ENCODE data around the gene FANCM. TPM values are rescaled to one million over a fixed set of nuclear protein-coding genes. Genes with fewer than 3 reads are reported as not detected.
A peak's percentile ranks its signal among the peaks of the same experiment; 100 is the strongest.
"Not testable (repeated sequence)": the region's sequence is repeated elsewhere in the genome, so short reads cannot be mapped to it uniquely, and the experiment has no call there.

FANCM gene
- total RNA-seq, 1 donor from 2014 or later: 4.2 TPM

DNA sequence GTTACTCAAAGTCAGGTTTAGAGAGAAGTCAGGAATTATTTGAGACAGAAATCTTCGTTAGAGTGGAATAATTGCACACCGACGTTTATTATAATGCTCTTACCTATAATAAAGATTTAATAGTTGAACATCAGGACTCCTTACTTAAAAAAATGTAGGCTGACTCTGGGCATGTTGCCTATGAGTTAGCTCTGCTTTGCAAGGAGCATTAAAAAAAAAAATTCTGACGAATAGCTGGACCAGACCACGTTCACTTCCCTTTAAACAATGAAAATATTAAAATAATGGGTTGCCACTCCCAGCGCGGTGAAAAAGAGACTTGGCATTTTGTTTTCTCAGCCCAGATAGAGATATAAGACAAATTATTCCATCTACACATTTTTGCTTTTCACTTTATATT is 574 bp upstream of the FANCM start:
- no peaks in the 10 kb centered on the region for H4K20me1 ChIP-seq (ENCODE audit: insufficient read depth, low read length)
- H3K27ac ChIP-seq (ENCODE audit: low read depth, low read length): peak overlapping the region; percentile 66
- peak overlapping the region; percentile 85 for H3K4me2 ChIP-seq (ENCODE audit: low read length)
- peak overlapping the region; percentile 23 for H2AFZ ChIP-seq (ENCODE audit: low read depth, low read length)
- TF ChIP-seq CTCF (IDR thresholded peaks at IDR 0.05; ENCODE audit: insufficient read depth, low read depth, low read length): no peak
- TF ChIP-seq EZH2 (IDR thresholded peaks at IDR 0.05; ENCODE audit: insufficient read depth, low read length): no peak
- Mint-ChIP-seq H3K4me1 (ENCODE audit: low read depth, unreplicated experiment) (peaks cover 16% of the 10 kb centered on the region), H3K27me3 (ENCODE audit: low read depth, unreplicated experiment) (no peaks in the 10 kb centered on the region), H3K36me3 (ENCODE audit: low read depth, unreplicated experiment) (no peaks in the 10 kb centered on the region), H3K4me3 (ENCODE audit: unreplicated experiment) (peak overlapping the region; percentile 98), H3K9me3 (ENCODE audit: unreplicated experiment) (no peaks in the 10 kb centered on the region), H3K27ac (ENCODE audit: unreplicated experiment) (peak overlapping the region; percentile 92)
- H3K36me3 ChIP-seq (ENCODE audit: insufficient read depth, low read length): no peaks in the 10 kb centered on the region
- peaks cover 16% of the 10 kb centered on the region for H3K4me1 ChIP-seq (ENCODE audit: insufficient read depth, low read length)
- FAIRE-seq (no peak), DNase-seq (ENCODE audit: low read depth) (peak; percentile 44)
- H3K9me3 ChIP-seq (ENCODE audit: insufficient read depth, low read depth, low read length): no peaks in the 10 kb centered on the region
- H3K27me3 ChIP-seq (ENCODE audit: insufficient read depth, low read length): no peaks in the 10 kb centered on the region
- H3K9ac ChIP-seq (ENCODE audit: low read length): peak overlapping the region; percentile 94
- H3K79me2 ChIP-seq (ENCODE audit: insufficient read depth, low read length): peaks cover 80% of the 10 kb centered on the region
- peak overlapping the region; percentile 99 for H3K4me3 ChIP-seq (ENCODE audit: insufficient read depth, low read depth, low read length)

GRCh38 chr14:45136399-45136798 is 669 bp downstream of the FANCM start:
- H2AFZ ChIP-seq (ENCODE audit: low read depth, low read length): peak overlapping the region; percentile 90
- peak overlapping the region; percentile 85 for H3K4me2 ChIP-seq (ENCODE audit: low read length)
- H3K9me3 ChIP-seq (ENCODE audit: insufficient read depth, low read depth, low read length): no peaks in the 10 kb centered on the region
- peaks cover 16% of the 10 kb centered on the region for H3K4me1 ChIP-seq (ENCODE audit: insufficient read depth, low read length)
- peaks cover 75% of the 10 kb centered on the region for H3K79me2 ChIP-seq (ENCODE audit: insufficient read depth, low read length)
- H3K9ac ChIP-seq (ENCODE audit: low read length): peak overlapping the region; percentile 94
- FAIRE-seq (no peak), DNase-seq (ENCODE audit: low read depth) (no peak)
- no peak for TF ChIP-seq EZH2 (IDR thresholded peaks at IDR 0.05; ENCODE audit: insufficient read depth, low read length)
- TF ChIP-seq CTCF (IDR thresholded peaks at IDR 0.05; ENCODE audit: insufficient read depth, low read depth, low read length): no peak
- no peaks in the 10 kb centered on the region for H3K9me3 Mint-ChIP-seq (ENCODE audit: unreplicated experiment)
- peak overlapping the region; percentile 99 for H3K4me3 ChIP-seq (ENCODE audit: insufficient read depth, low read depth, low read length)
- H3K27ac ChIP-seq (ENCODE audit: low read depth, low read length): peak overlapping the region; percentile 74
- no peaks in the 10 kb centered on the region for H3K27me3 Mint-ChIP-seq (ENCODE audit: low read depth, unreplicated experiment)
- H3K4me1 Mint-ChIP-seq (ENCODE audit: low read depth, unreplicated experiment): peaks cover 13% of the 10 kb centered on the region
- H3K27ac Mint-ChIP-seq (ENCODE audit: unreplicated experiment): peak overlapping the region; percentile 92
- no peaks in the 10 kb centered on the region for H3K36me3 Mint-ChIP-seq (ENCODE audit: low read depth, unreplicated experiment)
- H3K36me3 ChIP-seq (ENCODE audit: insufficient read depth, low read length): no peaks in the 10 kb centered on the region
- H3K27me3 ChIP-seq (ENCODE audit: insufficient read depth, low read length): no peaks in the 10 kb centered on the region
- H3K4me3 Mint-ChIP-seq (ENCODE audit: unreplicated experiment): peak overlapping the region; percentile 98
- H4K20me1 ChIP-seq (ENCODE audit: insufficient read depth, low read length): no peaks in the 10 kb centered on the region

DNA sequence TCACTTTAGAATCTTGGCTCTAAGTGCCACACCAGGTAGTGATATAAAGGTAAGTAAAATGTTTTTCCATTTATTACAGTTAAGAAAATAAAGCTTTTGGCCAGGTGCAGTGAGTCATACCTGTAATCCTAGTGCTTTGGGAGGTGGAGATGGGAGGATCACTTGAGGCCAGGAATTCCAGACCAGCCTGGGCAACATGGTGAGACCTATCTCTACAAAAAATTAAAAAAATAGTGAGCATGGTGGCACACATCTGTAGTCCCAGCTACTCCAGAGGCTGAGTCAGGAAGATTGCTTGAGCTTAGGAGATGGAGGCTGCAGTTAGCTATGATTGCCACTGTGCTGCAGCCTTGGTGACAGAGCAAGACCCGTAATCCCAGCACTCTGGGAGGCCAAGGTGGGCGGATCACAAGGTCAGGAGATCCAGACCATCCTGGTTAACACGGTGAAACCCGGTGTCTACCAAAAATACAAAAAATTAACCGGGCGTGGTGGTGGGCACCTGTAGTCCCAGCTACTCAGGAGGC is 5.0 kb downstream of the FANCM start:
- H3K36me3 ChIP-seq (ENCODE audit: insufficient read depth, low read length): no peaks in the 10 kb centered on the region
- H3K4me1 ChIP-seq (ENCODE audit: insufficient read depth, low read length): peaks cover 16% of the 10 kb centered on the region
- H3K9me3 ChIP-seq (ENCODE audit: insufficient read depth, low read depth, low read length): no peaks in the 10 kb centered on the region
- no peak overlapping the region for H3K27ac ChIP-seq (ENCODE audit: low read depth, low read length)
- TF ChIP-seq CTCF (IDR thresholded peaks at IDR 0.05; ENCODE audit: insufficient read depth, low read depth, low read length) (no peak), EZH2 (IDR thresholded peaks at IDR 0.05; ENCODE audit: insufficient read depth, low read length) (no peak)
- peaks cover 53% of the 10 kb centered on the region for H3K79me2 ChIP-seq (ENCODE audit: insufficient read depth, low read length)
- no peak overlapping the region for H3K9ac ChIP-seq (ENCODE audit: low read length)
- Mint-ChIP-seq H3K36me3 (ENCODE audit: low read depth, unreplicated experiment) (peaks cover 7% of the 10 kb centered on the region), H3K4me1 (ENCODE audit: low read depth, unreplicated experiment) (peaks cover 8% of the 10 kb centered on the region), H3K27ac (ENCODE audit: unreplicated experiment) (no peak overlapping the region), H3K4me3 (ENCODE audit: unreplicated experiment) (no peak overlapping the region), H3K27me3 (ENCODE audit: low read depth, unreplicated experiment) (no peaks in the 10 kb centered on the region), H3K9me3 (ENCODE audit: unreplicated experiment) (no peaks in the 10 kb centered on the region)
- H4K20me1 ChIP-seq (ENCODE audit: insufficient read depth, low read length): no peaks in the 10 kb centered on the region
- FAIRE-seq (no peak), DNase-seq (ENCODE audit: low read depth) (no peak)
- H2AFZ ChIP-seq (ENCODE audit: low read depth, low read length): no peak overlapping the region
- no peak overlapping the region for H3K4me2 ChIP-seq (ENCODE audit: low read length)
- H3K4me3 ChIP-seq (ENCODE audit: insufficient read depth, low read depth, low read length): no peak overlapping the region
- H3K27me3 ChIP-seq (ENCODE audit: insufficient read depth, low read length): no peaks in the 10 kb centered on the region

GRCh38 chr14:45142083-45142482 is 6.4 kb downstream of the FANCM start:
- H3K4me1 ChIP-seq (ENCODE audit: insufficient read depth, low read length); H3K9me3 Mint-ChIP-seq (ENCODE audit: unreplicated experiment); H3K27me3 Mint-ChIP-seq (ENCODE audit: low read depth, unreplicated experiment); H3K9ac ChIP-seq (ENCODE audit: low read length); FAIRE-seq; H3K36me3 ChIP-seq (ENCODE audit: insufficient read depth, low read length); H3K9me3 ChIP-seq (ENCODE audit: insufficient read depth, low read depth, low read length); H3K4me3 ChIP-seq (ENCODE audit: insufficient read depth, low read depth, low read length); H3K27ac Mint-ChIP-seq (ENCODE audit: unreplicated experiment); H3K27me3 ChIP-seq (ENCODE audit: insufficient read depth, low read length); H2AFZ ChIP-seq (ENCODE audit: low read depth, low read length); DNase-seq (ENCODE audit: low read depth); H3K4me2 ChIP-seq (ENCODE audit: low read length); H3K27ac ChIP-seq (ENCODE audit: low read depth, low read length); H4K20me1 ChIP-seq (ENCODE audit: insufficient read depth, low read length); H3K4me3 Mint-ChIP-seq (ENCODE audit: unreplicated experiment); H3K36me3 Mint-ChIP-seq (ENCODE audit: low read depth, unreplicated experiment); H3K4me1 Mint-ChIP-seq (ENCODE audit: low read depth, unreplicated experiment): not testable (repeated sequence)
- H3K79me2 ChIP-seq (ENCODE audit: insufficient read depth, low read length): peaks cover 43% of the 10 kb centered on the region
